Lung microvascular endothelial cell (primary cell): ENCODE results near the gene ST3GAL5. TPM values are rescaled to one million over a fixed set of nuclear protein-coding genes. Genes with fewer than 3 reads are reported as not detected.
"Not testable (repeated sequence)": the region's sequence is repeated elsewhere in the genome, so short reads cannot be mapped to it uniquely, and the experiment has no call there.

ENCODE experiments used
- DNase-seq, 2 donors: peaks; one replicate each; pipeline versions ENCODE4 v3.0.0 to v3.0.0-alpha.2; 2010; ENCODE audit warnings: low read depth in 2 of 2
- total RNA-seq: library from RNA; depleted of rRNA; stranded (reverse); fragments of >200 nt; gene quantifications from 2 replicates; pipeline ENCODE4 v1.2.1, GENCODE V29; 2014

Gene ST3GAL5
- total RNA-seq: 2.2 and 3.1 TPM in 2 replicates

- peak; percentile 93 to 94 for DNase-seq
Measured at GRCh38 chr2:85888684-85889626, at the start of gene ST3GAL5. Gene ST3GAL5, minus strand, starts transcription at chr2:85888990. Its CDS starts 85 bp downstream, at chr2:85888905.

GRCh38 chr2:85938456-85938855 lies 49.7 kb upstream of the ST3GAL5 start:
- DNase-seq: peak in 1 of 2 donors; percentile 32

- DNase-seq: no peak
Measured at GRCh38 chr2:85937069-85937439, 48.3 kb upstream of the ST3GAL5 start.

DNA sequence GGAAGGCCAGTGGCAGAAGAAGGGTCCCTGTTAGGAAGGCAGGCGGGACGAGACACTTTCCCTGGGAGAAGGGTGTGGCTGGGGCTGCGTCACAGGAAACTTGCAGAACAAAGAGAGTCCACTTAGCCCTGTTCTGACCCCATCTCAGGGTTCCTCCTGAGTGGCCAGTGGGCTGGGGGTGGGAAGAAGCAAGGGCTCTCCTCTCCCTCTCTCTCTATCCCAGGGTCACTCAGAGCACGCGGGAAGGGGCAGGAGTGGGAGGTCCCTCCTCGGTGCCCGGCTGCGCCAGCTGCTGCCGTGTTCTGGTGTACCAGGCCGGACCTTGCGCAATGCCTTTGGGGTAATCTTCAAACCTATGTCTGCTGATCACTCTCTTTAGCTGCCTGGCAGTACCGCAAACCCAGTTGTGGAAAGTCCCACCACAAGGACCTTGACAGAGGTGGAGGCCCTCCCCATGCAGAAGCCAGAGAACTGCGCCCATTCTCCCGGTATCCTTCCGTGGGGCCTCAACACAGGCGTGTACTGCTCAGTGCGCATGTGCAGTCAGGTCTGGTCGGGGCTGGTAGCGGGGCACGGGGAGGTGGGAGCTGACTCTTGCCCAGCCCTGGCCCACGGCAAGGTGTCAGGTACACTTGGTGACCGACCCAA lies 47.8 kb upstream of the ST3GAL5 start:
- DNase-seq: peak in 1 of 2 donors; percentile 45

- DNase-seq: peak; percentile 39 to 65
Measured at GRCh38 chr2:85935746-85936208, 47.0 kb upstream of the ST3GAL5 start.

DNA sequence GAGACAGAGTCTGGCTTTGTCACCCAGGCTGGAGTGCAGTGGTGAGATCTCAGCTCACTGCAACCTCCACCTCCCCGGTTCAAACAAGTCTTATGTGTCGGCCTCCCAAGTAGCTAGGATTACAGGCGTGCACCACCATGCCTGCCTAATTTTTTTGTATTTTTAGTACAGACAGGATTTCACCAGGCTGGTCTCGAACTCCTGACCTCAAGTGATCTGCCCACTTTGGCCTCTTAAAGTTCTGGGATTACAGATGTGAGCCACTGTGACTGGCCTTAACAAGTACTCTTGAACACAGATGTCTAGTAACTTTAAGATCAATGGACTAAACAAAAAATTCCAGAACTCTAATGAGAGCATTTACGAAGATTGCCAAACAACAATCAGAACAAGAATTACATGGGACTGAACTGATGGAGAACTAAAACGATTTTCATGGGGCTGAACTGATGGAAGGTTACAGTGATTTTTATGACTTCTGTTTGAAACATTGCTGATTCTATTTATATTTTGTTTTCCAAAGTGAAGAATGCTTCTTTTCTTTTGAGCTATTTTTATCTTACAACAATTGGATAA lies 46.5 kb upstream of the ST3GAL5 start:
- DNase-seq: no peak

GRCh38 chr2:85933753-85934594 lies 45.2 kb upstream of the ST3GAL5 start:
- peak; percentile 32 to 87 for DNase-seq

- DNase-seq: not testable (repeated sequence)
Measured at GRCh38 chr2:85931151-85931550, 42.4 kb upstream of the ST3GAL5 start.

DNA sequence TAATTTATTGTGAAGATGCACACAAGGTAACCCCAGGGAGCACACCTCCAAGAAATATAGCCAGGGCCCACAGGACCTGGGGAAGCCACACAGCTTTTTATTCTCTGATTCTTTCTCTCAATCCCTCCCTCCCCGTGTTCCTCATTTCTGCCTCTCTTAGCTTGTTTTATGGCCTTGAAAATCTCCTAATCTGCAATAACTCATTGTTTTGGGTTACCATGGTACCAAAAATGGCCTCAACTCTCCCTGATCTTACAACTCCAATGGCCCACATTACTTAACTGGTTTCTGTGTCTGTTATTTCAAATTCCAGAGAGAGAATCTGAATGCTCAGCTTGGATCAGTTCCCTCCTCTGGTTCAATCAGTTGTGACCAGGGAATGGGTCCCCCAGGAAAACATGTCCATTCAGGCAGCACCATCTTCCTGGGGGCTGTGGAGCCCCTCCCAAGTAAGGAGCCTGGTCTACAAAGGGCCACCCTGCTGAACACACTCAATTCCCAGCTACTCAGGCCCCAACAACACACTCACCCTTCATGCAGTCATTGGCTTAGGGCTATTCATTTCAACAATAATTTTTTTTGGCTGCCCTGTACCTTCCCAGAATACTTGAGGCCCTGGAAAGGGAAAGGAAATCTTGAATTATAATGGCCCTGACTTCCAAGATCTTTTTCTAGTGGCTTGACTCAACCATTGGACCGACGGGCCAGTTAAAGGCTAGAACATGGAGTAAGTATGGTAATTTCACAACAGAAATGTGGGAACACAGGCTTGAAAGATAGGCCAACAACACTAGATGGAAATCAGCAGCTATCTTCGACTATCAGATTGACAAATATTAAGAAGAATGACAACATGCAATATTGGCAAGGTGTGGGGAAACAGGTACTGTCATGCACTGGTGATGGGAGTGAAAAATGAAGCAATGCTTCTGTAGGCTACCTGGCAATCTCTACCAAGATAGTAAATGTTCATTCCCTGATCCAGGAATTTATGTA lies 41.6 kb upstream of the ST3GAL5 start:
- no peak for DNase-seq

GRCh38 chr2:85929096-85930050 lies 40.6 kb upstream of the ST3GAL5 start:
- DNase-seq: no peak

DNA sequence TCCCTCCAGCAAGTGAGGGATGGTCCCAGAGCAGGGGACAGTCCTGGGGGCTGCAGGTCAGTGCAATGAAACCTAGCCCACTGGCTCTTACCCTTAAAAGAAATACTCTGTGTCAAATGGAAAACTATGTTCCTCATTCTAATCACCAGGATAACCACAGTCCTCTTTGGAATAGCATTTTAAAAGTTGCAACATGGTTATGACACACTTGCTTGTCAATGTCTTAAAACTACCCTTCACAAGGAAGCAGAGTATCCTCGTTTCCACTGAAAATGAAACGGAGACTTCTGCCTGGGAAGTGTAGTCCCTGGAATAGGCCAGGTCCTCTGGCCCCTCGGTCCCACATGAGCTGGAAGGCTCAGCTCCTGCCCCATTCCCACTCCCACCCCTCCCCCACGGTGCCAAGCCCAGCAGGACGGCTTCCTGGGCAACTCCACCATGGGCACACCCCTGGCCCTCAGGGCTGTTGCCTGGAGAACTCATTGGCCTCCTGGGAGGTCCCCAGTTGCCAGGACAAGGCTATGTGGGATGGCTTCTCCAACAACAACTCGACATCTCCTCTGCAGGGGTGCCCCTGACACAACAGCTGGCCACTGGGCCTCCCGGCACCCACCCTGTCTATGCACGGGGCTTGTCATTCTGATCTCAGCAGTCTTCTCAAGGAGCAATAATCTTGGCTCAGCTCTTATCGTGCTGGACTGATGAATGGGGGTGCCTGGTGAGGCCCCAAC lies 38.3 kb upstream of the ST3GAL5 start:
- no peak for DNase-seq

DNA sequence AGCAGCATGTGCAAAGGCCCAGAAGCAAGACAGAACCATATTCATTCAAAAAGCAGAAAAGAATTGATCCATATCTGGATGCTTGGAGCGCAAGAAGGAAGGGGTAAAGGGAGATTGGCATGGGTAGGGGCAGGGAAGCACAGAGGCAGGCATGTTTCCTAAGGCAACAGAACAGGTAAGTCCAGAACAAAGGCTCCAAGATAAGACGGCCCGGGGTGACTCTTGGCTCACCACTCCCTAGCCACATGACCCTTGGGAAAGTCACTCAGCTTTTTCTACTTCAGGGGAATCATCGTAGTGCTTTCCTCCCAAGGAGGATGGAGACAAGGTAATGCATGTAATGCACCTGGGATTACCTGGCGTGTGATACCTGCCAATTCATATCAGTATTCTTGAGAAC lies 37.7 kb upstream of the ST3GAL5 start:
- no peak for DNase-seq

DNA sequence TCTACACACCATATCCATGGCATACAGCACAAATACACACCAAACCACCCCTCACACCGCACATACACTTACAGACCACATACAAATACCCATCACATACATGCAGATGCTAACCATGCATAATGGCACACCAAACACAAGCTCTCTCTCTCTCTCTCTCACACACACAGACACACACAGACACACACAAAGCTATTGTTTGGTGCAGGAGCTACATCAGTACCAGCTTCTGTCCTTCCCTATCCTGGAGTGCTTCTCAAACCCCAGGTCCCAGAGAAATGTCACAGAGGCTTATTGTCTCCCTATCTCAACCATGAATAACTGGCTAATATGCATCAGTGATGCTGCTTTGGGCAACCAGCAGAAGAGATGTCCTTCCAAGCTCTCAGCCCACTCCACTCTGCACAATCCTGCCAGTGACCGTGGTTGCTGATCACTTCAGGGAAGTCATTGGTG lies 36.5 kb upstream of the ST3GAL5 start:
- no peak for DNase-seq

DNA sequence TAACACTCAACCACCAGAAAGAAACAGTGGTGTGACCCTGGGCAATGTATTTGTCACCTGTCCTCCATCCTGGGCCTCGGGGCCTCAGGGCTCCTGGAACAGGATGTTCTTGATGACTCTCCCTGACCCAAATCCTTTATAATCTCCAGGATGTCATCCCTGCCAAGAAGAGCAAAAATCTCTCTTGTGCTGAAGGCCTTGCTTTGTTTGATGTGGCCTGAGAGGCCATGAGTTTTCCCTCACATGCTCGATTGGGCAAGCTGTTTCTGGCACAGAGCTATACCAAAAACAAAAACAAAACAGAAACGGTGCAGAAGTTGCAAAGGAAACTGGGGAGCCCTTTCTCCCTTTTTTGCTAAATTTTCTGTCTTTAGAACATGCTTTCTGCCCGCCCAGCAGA lies 35.7 kb upstream of the ST3GAL5 start:
- DNase-seq: peak; percentile 48

- no peak for DNase-seq
Measured at GRCh38 chr2:85922199-85922598, 33.4 kb upstream of the ST3GAL5 start.

GRCh38 chr2:85921659-85922058 lies 32.9 kb upstream of the ST3GAL5 start:
- no peak for DNase-seq

DNA sequence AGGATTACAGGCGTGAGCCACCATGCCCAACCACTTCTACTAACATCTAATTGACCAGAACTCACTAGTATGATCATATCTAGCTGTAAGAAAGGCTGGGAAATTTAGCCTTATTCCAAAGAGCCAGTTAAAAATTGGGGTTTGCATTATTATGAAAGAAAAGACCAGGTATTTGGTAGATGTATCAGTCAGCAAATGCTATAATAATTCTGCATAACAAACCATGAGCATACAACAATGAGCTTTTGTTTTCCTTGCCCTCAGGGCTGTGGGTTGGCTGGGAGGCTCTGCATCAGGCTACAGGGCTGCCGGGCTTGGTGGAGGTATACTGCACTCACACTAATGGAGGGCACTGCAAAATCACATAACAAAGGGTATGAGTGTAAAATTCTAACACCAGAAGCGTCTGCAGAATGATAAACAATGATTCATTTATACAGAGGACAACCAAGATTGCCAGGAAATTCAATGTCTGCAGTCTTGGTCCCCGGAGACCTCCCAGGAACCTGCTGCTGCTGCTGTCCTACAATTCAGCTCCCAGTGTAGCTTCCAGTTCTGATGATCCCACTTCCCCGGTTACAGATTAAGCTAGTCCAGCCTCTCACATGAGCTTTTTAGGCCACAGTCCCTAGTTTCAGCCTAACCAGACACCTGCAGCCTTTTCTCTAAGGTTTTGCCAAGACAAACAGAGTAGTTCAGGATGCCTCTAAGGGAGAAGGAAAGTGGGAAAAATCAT lies 32.2 kb upstream of the ST3GAL5 start:
- DNase-seq: peak in 1 of 2 donors; percentile 35
